Measurements from ENCODE around the gene BSND. TPM values are rescaled to one million over a fixed set of nuclear protein-coding genes. Genes with fewer than 3 reads are reported as not detected.
A peak's percentile ranks its signal among the peaks of the same experiment; 100 is the strongest.

Gene BSND
- total and polyA plus RNA-seq, 3 experiments from 2014 or later, result not detected

- H3K4me3 Mint-ChIP-seq, result peak overlapping the region; percentile 1 to 88 (median 74)
- Histone ChIP-seq H3K4me1 (ENCODE audit: insufficient read depth, low read length) (peaks cover 21% of the 10 kb centered on the region), H3K9me3 (ENCODE audit: low read length) (no peaks in the 10 kb centered on the region), H3K4me3 (ENCODE audit: low read length) (no peak overlapping the region), H3K36me3 (ENCODE audit: insufficient read depth, low read length) (no peaks in the 10 kb centered on the region), H3K27ac (ENCODE audit: low read depth, low read length) (no peak overlapping the region), H3K27me3 (ENCODE audit: insufficient read depth, low read length, poor library complexity, severe bottlenecking) (peaks cover 17% of the 10 kb centered on the region)
- no peaks in the 10 kb centered on the region for H3K36me3 Mint-ChIP-seq
- peaks cover 22 to 30% (median 26%) of the 10 kb centered on the region in 3 donors for H3K4me1 Mint-ChIP-seq
- ChIA-PET CTCF (interaction anchor here (0.6 to 7.5 kb wide), 11 partner anchors 9 to 61 kb away, joined by 3 to 111 read pairs (median 3); no protein-coding TSS in a partner anchor), POLR2A (interaction anchor here (1.1 kb wide), 1 partner anchor 24 kb away, joined by 5 read pairs; no protein-coding TSS in a partner anchor)
- H3K9me3 Mint-ChIP-seq, result no peaks in the 10 kb centered on the region
- peaks cover 25 to 51% of the 10 kb centered on the region in 2 donors for H3K27me3 Mint-ChIP-seq
- peak; percentile 58 to 81 (median 73) for DNase-seq
- H3K27ac Mint-ChIP-seq, result peak overlapping the region in 7 of 8 donors; percentile 37 to 98 (median 76)
Measured at GRCh38 chr1:54996359-54996868, 2.3 kb upstream of the BSND start.

GRCh38 chr1:54996869-54997710, 1.6 kb upstream of the BSND start:
- Mint-ChIP-seq H3K9me3 (no peaks in the 10 kb centered on the region), H3K36me3 (no peaks in the 10 kb centered on the region), H3K27ac (peak overlapping the region in 4 of 8 donors; percentile 52 to 90 (median 70)), H3K4me3 (peak overlapping the region; percentile 1 to 88 (median 74)), H3K4me1 (peaks cover 22 to 30% (median 26%) of the 10 kb centered on the region in 3 donors), H3K27me3 (peaks cover 25 to 51% of the 10 kb centered on the region in 2 donors)
- ChIA-PET CTCF (interaction anchor here (0.8 to 7.5 kb wide), 7 partner anchors 10 to 62 kb away, joined by 3 to 111 read pairs (median 4); no protein-coding TSS in a partner anchor), POLR2A (interaction anchor here (1.1 kb wide), 1 partner anchor 23 kb away, joined by 5 read pairs; no protein-coding TSS in a partner anchor)
- Histone ChIP-seq H3K36me3 (ENCODE audit: insufficient read depth, low read length) (no peaks in the 10 kb centered on the region), H3K4me3 (ENCODE audit: low read length) (no peak overlapping the region), H3K27ac (ENCODE audit: low read depth, low read length) (no peak overlapping the region), H3K9me3 (ENCODE audit: low read length) (no peaks in the 10 kb centered on the region), H3K27me3 (ENCODE audit: insufficient read depth, low read length, poor library complexity, severe bottlenecking) (peaks cover 17% of the 10 kb centered on the region), H3K4me1 (ENCODE audit: insufficient read depth, low read length) (peaks cover 21% of the 10 kb centered on the region)
- DNase-seq, result no peak

DNA sequence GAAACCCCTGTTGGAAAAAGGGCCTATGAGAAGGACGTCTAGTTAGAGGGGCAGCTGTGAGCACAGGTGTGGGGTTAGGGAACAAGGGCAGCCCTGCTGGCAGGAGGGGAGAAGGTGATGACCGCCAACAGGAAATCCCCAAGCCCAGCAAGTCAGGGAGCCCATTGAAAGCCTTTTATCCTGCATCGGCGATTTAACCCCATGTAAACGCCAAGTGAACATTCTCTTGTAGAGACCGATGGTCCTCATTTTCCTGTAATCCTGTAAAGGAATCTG, 1.1 kb upstream of the BSND start:
- no peaks in the 10 kb centered on the region for H3K9me3 Mint-ChIP-seq
- Histone ChIP-seq H3K4me3 (ENCODE audit: low read length) (no peak overlapping the region), H3K27me3 (ENCODE audit: insufficient read depth, low read length, poor library complexity, severe bottlenecking) (peaks cover 17% of the 10 kb centered on the region), H3K4me1 (ENCODE audit: insufficient read depth, low read length) (peaks cover 21% of the 10 kb centered on the region), H3K36me3 (ENCODE audit: insufficient read depth, low read length) (no peaks in the 10 kb centered on the region), H3K9me3 (ENCODE audit: low read length) (no peaks in the 10 kb centered on the region), H3K27ac (ENCODE audit: low read depth, low read length) (no peak overlapping the region)
- peaks cover 22 to 30% (median 26%) of the 10 kb centered on the region in 3 donors for H3K4me1 Mint-ChIP-seq
- POLR2A ChIA-PET, result no interaction called here
- DNase-seq, result no peak
- H3K4me3 Mint-ChIP-seq, result peak overlapping the region in 3 of 7 donors; percentile 36 to 71 (median 51)
- no peaks in the 10 kb centered on the region for H3K36me3 Mint-ChIP-seq
- CTCF ChIA-PET, result interaction anchor here (7.5 kb wide), 1 partner anchor 51 kb away, joined by 111 read pairs; no protein-coding TSS in a partner anchor
- peaks cover 25 to 51% of the 10 kb centered on the region in 2 donors for H3K27me3 Mint-ChIP-seq
- H3K27ac Mint-ChIP-seq, result no peak overlapping the region

- Histone ChIP-seq H3K4me3 (ENCODE audit: low read length) (no peak overlapping the region), H3K4me1 (ENCODE audit: insufficient read depth, low read length) (peaks cover 21% of the 10 kb centered on the region), H3K27ac (ENCODE audit: low read depth, low read length) (no peak overlapping the region), H3K36me3 (ENCODE audit: insufficient read depth, low read length) (no peaks in the 10 kb centered on the region), H3K9me3 (ENCODE audit: low read length) (no peaks in the 10 kb centered on the region), H3K27me3 (ENCODE audit: insufficient read depth, low read length, poor library complexity, severe bottlenecking) (peaks cover 17% of the 10 kb centered on the region)
- POLR2A ChIA-PET, result no interaction called here
- Mint-ChIP-seq H3K27ac (no peak overlapping the region), H3K27me3 (peaks cover 25 to 51% of the 10 kb centered on the region in 2 donors), H3K4me3 (no peak overlapping the region), H3K4me1 (peaks cover 22 to 30% (median 26%) of the 10 kb centered on the region in 3 donors), H3K36me3 (no peaks in the 10 kb centered on the region), H3K9me3 (no peaks in the 10 kb centered on the region)
- DNase-seq, result no peak
- CTCF ChIA-PET, result interaction anchor here (7.5 kb wide), 1 partner anchor 51 kb away, joined by 111 read pairs; no protein-coding TSS in a partner anchor
Measured at GRCh38 chr1:54998100-54998499, 633 bp upstream of the BSND start.

DNA sequence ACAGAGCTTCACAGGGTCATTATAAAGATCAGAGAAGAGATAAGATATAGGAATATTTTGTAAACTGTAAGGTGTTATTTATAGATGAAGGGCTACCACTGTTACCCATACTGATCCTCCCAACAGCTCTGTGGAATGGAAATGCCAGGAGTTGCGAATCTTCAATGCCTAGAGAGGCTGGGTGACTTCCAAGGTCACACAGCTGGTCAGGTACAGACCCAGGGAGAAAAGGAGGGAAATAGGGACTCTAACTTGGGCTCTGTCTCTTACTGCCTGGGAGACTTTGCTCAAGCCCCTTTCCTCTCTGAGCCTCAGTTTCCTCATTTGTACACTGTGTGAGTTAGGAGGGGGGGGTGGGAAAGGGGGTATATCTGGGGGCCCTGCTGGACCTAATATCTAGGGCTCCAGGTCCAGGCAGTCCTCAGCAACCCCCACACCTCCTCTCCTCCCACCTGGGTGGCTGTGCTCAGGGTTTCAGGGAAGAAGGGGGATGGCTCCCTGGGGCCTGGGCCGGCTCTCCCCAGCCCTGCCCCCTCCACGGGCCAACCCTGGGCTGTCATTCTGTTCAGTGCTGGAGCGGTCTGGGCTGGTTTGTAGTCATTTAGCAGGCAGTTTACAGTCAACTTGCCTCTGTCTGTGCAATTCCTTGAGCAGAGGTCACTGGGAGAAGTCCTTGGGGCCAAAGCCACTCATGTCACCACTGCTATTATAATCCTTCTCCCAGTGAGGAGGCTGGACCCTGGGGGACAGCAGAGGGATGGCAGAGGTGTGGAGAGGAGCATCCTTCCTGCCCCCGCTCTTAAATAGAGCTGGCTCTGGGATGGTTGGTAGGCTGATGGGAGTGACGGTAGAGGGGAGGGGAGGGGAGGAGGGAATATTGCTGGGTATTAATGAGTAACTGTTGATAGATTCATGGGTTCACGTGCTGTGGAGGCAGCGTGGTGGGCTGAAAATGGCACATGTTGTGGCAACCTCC, 1.7 kb downstream of the BSND start:
- ChIA-PET CTCF (interaction anchor here (1.4 to 7.5 kb wide), 2 partner anchors 10 to 53 kb away, joined by 3 to 111 read pairs; no protein-coding TSS in a partner anchor), POLR2A (no interaction called here)
- H3K9me3 Mint-ChIP-seq, result no peaks in the 10 kb centered on the region
- H3K27me3 Mint-ChIP-seq, result peaks cover 25 to 46% of the 10 kb centered on the region in 2 donors
- H3K27ac Mint-ChIP-seq, result no peak overlapping the region
- Histone ChIP-seq H3K4me3 (ENCODE audit: low read length) (no peak overlapping the region), H3K27me3 (ENCODE audit: insufficient read depth, low read length, poor library complexity, severe bottlenecking) (peaks cover 17% of the 10 kb centered on the region), H3K27ac (ENCODE audit: low read depth, low read length) (no peak overlapping the region), H3K36me3 (ENCODE audit: insufficient read depth, low read length) (no peaks in the 10 kb centered on the region), H3K4me1 (ENCODE audit: insufficient read depth, low read length) (peaks cover 16% of the 10 kb centered on the region), H3K9me3 (ENCODE audit: low read length) (no peaks in the 10 kb centered on the region)
- no peaks in the 10 kb centered on the region for H3K36me3 Mint-ChIP-seq
- H3K4me1 Mint-ChIP-seq, result peaks cover 14 to 23% (median 19%) of the 10 kb centered on the region in 3 donors
- no peak overlapping the region for H3K4me3 Mint-ChIP-seq
- DNase-seq, result no peak

DNA sequence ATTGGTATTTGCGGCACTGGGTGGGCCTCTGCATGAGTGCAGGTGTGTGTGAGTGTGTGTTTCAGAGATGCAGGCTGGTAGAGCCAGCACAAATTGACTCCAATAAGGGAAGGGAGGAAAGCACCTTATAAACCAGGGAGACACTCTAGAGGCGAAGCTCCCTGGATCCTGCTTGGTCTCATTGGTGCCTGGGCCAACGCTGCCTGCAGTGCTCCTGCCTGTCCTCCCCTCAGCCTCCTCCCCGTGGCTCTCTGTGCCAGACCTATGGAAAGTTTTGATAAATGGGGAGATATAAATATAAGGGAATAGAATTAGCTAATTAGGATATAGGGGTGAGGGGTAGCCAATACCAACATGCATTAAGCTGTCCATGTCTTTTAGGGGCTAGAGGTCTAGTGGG, 2.6 kb downstream of the BSND start:
- Histone ChIP-seq H3K36me3 (ENCODE audit: insufficient read depth, low read length) (no peaks in the 10 kb centered on the region), H3K27me3 (ENCODE audit: insufficient read depth, low read length, poor library complexity, severe bottlenecking) (peaks cover 17% of the 10 kb centered on the region), H3K4me1 (ENCODE audit: insufficient read depth, low read length) (peaks cover 7% of the 10 kb centered on the region), H3K4me3 (ENCODE audit: low read length) (no peak overlapping the region), H3K9me3 (ENCODE audit: low read length) (no peaks in the 10 kb centered on the region), H3K27ac (ENCODE audit: low read depth, low read length) (no peak overlapping the region)
- H3K9me3 Mint-ChIP-seq, result no peaks in the 10 kb centered on the region
- no peak overlapping the region for H3K4me3 Mint-ChIP-seq
- ChIA-PET CTCF (interaction anchor here (7.5 kb wide), 1 partner anchor 54 kb away, joined by 111 read pairs; no protein-coding TSS in a partner anchor), POLR2A (no interaction called here)
- H3K4me1 Mint-ChIP-seq, result peaks cover 5 to 14% (median 10%) of the 10 kb centered on the region in 3 donors
- no peak for DNase-seq
- no peak overlapping the region for H3K27ac Mint-ChIP-seq
- H3K27me3 Mint-ChIP-seq, result peaks cover 18 to 36% of the 10 kb centered on the region in 2 donors
- H3K36me3 Mint-ChIP-seq, result no peaks in the 10 kb centered on the region

DNA sequence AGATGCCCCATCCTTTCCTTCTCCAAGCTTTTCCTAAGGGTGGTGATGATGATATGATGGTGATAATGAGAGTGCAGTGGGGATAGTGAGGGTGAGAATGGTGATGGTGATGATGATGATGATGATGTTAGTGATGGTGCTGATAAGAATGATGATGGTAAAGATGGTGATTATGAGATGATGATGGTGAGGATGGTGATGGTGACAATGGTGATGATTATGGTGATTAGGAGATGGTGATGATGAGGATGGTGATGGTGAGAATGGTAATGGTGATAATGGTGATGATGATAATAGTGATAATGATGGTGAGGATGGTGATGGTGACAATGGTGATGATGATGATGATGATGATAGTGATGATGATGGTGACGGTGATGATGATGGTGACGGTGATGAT, 4.0 kb downstream of the BSND start:
- no peak overlapping the region for H3K4me3 ChIP-seq (ENCODE audit: low read length)
- CTCF ChIA-PET, result interaction anchor here (1.1 to 1.4 kb wide), 2 partner anchors 19 to 57 kb away, joined by 4 to 8 read pairs; no protein-coding TSS in a partner anchor
- DNase-seq, result no peak
- no peaks in the 10 kb centered on the region for H3K36me3 ChIP-seq (ENCODE audit: insufficient read depth, low read length)
- H3K9me3 Mint-ChIP-seq, result no peaks in the 10 kb centered on the region
- peaks cover 15 to 24% of the 10 kb centered on the region in 2 donors for H3K27me3 Mint-ChIP-seq
- no peaks in the 10 kb centered on the region for H3K9me3 ChIP-seq (ENCODE audit: low read length)
- H3K4me1 ChIP-seq (ENCODE audit: insufficient read depth, low read length), result no peaks in the 10 kb centered on the region
- POLR2A ChIA-PET, result no interaction called here
- no peak overlapping the region for H3K27ac ChIP-seq (ENCODE audit: low read depth, low read length)
- H3K4me1 Mint-ChIP-seq, result no peaks in the 10 kb centered on the region
- H3K36me3 Mint-ChIP-seq, result no peaks in the 10 kb centered on the region
- H3K27me3 ChIP-seq (ENCODE audit: insufficient read depth, low read length, poor library complexity, severe bottlenecking), result peaks cover 9% of the 10 kb centered on the region
- H3K4me3 Mint-ChIP-seq, result no peak overlapping the region
- H3K27ac Mint-ChIP-seq, result no peak overlapping the region

Measured in CD8-positive, alpha-beta memory T cell (primary cell).